Activated CD4-positive, alpha-beta T cell treated with anti-CD3 and anti-CD28 coated beads, Interleukin-2, amount 50 U/mL, for 48 hours (primary cell): ENCODE results near the gene MOV10L1.
"Not testable (repeated sequence)": the region's sequence is repeated elsewhere in the genome, so short reads cannot be mapped to it uniquely, and the experiment has no call there.

Source experiments
- DNase-seq, 2 experiments: peaks; one replicate each; pipeline ENCODE4 v3.0.0-alpha.2; 2020

The MOV10L1 gene

DNA sequence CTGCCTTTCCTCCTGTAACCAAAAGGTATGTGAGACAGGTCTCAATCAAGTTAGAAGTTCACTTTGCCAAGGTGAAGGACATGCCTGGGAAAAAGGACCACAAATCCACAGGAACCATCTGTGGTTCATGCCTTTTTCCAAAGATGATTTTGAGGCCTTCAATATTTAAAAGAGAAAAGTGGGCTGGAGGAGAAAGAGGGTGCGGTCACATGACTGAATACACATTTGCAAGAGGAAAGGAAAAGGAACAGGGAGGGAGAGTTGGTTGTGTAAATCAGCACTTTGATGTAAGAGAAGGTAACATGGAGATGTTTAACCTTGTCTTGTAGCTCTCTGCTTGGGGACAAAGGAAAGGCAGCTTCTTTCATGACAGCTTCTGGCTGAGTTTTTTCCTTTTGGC lies 21.2 kb downstream of the MOV10L1 start:
- no peak for DNase-seq

DNA sequence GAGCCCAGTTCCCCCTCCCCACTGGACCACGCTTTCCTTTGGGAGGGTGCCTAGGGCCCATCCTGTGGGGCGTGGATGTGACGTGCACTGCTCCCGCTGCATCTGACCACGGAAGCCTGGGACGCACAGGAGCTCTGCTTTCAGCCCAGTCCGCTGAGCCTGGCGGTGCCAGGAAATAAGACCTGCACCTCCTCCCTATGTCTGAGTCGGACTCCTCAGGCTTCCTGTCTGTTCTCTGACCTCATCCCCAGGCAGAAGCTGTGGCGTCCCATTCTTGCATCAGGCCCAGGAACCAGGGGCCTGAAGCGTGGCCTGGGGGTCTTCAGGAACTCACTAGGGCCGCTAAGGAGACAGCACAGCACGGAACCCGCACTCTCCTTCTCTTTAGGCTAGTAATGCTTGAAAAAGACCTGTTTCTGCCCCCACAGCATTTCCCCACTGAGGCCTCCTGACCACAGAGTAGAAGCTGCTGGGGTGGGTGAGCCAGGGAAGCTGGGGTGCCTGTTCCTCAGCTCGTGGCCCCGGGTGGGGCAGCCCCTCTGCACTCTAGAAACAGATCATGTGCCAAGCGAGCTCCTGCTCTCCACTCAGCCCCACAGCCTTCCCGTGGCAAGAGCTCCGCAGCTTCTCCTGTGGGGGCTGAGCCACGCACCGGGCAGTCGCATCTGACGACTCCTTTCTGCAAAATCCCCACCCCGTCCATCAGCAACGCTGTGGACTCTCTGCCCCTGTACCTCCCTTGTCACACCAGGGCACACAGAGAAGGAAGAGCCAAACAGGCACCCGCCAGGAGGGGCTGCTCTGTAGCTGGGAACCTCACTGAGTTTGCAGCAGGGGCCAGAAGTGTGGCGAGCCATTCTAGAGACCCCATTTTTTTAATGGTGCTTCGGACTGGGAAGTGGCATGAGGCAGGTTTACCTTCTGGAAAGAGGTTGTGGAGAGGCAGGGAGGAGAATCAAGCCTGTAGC lies 22.6 kb downstream of the MOV10L1 start:
- DNase-seq = peak; percentile 15 to 28

DNA sequence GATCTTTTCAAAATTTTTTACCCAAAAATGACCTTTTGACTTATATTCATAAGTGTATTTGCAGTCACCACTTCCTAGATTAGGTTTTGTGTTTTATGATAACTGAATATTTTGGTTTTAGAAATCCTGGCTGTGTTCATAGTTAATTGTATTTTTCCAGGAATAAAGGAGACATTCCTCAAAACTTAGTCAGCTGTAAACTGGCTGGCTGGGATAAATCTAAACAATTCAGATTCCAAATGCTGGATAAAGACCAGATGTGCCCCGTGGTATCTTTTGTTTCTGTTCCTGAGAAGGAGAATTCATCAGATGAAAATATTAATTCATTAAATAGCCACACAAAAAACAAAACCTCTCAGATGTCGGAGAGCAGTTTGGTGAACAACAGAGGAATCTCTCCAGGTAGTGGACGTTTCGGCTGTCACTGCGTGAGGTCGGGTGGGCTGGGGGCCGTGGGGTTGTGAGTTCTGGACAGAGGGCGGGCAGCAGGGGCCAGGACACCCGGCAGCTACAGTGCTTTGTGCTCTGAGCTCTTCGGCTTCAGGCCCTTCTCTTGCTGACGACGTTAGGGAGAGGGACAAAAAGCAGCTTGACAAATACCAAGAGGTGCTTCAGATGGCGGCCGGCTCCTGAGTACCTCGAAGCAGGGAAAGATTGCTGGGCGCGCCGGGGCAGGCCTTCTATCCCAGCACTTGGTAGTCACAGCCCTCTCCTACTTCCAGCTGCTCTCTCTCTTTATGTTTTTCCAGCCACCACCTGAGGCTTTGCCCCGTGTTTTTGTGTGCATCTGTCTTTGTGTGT lies 24.6 kb downstream of the MOV10L1 start:
- DNase-seq = no peak

DNA sequence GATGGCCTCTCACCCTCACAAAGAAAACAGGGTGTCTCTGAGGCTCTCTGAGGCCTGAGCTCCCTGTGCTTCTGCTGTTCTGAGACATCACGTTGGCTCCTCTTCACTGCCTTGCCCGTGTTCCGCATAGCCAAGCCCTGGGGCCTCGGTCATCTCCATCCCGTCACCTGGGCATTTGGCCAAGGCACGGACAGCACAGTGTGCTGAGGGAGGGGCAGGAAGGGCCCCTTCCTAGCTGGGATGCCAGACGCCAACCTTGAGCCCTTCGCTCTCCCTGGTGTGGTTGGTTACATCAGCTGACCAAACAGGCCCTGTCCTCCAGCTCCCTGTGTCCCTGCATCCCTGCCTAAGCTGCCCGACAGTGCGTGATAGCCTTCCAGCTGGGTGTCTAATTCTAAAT lies 25.9 kb downstream of the MOV10L1 start:
- DNase-seq = no peak

DNA sequence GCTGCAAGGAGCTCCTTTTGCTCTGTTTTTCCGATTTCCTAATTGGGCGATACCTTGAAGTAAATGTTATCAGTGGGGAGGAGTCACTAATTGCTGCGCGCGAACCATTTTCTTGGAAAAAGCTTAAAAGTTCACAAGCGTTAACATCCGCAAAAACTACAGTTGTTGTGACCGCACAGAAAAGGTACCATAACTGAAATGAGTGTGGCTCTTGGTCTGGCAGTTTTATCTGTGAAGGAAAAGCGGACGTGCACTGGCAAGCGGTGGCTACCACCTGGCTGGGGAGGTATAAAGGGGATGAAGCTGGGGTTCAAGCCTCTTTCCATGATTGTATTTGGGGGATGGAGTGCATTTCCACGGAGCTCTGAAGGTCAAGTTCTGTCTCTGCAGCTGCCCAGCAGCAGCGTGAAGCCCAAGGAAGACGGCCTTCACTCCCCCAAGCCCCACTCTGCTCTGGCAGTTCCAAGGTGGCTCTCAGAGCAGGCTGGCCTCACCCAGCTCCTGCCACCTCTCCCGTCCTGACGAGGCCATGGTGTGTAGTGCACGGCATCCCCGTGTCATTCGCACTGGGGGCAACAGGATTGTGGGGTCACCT lies 27.5 kb downstream of the MOV10L1 start:
- no peak for DNase-seq

DNA sequence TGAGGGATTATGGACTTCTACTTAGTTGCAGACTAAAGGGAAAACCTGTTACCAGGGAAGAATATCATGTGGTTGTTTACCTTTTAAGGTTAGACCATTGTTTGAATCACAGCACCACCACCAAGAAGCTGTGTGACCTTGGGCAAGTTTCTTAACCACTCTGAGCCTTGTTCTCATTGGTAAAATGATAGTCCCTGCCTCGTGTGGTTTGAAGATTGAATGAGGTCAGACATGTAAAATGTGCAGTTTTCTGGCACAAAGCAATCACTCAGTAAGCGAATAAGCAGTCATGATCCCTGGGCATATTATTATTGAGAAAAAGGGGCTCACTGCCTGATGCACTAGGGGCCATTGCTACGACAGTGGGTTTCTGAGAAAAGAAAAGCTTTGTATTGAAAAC lies 28.3 kb downstream of the MOV10L1 start:
- no peak for DNase-seq

DNA sequence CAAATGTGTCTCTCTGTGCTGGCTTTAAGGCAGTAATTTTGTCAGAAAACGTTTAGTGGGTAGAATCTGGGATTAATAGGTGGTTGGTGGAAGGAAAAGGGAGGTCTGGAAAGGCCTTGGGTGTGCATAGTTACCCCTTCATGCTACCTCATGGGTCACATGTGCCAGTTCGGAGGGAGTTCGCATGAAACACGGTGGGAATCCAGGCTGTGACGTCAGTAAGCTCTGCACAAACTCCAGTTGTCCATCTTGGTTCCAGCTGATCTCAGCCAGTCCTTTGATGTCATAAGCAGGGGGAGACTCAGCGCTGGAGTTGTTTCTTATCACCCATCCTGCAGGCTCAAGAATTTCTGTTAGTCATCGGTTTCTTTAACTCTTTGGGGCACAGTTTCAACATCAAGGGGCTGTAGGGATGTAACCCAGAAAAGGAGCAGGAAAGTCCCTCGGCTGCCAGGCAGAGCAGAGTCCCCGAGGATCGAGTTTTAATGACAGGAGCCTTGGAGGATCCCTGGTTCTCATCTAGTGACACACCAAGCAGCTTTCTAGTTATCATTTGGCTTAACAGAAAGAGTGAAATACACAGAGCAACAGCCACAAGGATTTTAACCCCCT lies 28.9 kb downstream of the MOV10L1 start:
- DNase-seq = no peak

DNA sequence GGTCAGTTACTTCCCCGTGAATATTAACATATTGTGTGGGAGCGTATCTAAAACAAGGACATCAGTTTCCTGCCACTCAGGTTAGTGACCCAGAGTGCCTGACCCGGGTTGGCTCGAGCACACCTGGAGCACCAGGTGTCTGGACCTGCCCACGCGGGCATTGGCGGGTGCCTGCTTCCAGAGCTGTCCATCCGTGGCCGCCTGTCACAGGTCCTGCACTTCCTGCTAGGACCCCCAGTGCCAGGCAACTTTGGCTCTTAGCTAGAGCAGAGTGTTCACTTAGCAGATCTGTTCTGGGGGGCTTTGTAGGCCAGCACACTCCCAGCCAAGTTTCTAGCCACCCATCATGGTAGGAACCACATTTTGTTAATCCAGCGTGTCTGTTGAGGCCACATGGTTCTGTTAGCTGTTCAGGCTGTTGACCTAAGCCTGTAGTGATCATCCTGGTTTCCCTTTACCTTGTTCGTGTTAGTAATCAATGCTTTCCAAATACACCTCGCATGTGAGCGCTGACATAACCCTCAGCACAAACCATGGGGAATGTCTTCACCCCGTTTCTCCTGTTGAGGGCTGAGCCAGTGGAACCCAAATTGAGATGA lies 29.5 kb downstream of the MOV10L1 start:
- DNase-seq = no peak

DNA sequence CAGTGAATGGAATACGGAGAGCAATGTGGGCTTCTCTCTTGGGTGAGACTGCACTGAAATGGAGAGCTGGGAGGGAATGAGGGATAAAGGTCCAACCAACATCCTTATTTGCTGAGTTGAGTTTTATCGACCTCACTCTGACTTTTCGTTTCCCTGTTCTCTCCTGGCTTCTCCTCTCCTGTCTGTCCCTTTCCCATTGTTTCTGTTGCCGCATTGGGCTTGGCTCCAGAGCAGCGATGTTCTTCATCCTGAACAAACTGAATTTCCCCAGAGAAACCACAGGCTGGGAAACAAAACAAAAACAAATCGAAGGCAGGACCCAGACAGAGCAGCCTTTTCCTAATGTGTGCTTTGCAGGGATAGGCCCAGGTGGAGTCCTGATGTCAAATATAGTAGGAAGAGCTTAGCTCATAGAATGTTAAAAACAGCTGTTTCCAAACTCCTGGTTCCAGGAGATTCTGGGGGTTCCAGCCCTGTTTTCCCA lies 30.0 kb downstream of the MOV10L1 start:
- DNase-seq = no peak

DNA sequence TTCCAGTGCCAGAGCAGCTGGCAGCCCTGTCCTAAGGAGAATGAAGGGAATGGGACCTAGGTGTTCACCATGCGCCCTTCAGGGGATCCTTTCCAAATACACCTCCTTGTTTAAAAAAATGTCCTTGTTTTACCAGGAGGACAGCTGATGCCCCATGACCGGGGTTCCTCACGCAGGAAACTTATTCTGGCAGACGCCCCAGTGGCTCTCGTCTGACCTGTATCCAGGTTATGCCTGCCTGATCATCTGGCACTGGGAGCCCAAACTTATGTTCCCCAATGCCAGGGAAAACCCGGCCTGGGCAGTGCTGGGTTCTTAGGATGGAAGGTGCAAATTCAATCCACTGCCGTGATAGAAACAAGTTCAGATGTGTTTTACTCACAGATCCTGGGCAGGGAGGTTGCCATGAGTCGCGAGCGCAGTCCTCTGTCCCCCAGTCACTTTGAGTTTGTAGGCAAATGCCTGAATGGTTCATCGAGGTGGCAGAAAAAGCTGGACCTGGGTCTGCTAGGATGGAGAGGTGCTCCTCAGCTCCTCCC lies 31.5 kb downstream of the MOV10L1 start:
- no peak for DNase-seq

DNA sequence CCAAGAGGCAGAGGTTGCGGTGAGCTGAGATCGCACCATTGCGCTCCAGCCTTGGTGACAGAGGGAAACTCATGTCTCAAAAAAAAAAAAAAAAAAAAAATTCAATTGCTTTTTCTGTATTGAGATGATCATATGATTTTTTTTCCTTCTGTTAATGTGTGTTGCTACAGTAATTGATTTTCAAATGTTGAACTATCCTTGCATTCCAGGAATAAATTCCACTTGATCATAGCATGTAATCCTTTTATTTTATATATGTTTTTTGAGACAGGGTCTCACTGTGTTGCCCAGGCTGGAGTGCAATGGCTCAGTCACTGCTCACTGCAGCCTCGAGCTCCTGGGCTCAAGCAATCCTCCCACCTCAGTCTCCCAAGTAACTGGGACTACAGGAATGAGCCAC lies 33.3 kb downstream of the MOV10L1 start:
- no peak for DNase-seq

DNA sequence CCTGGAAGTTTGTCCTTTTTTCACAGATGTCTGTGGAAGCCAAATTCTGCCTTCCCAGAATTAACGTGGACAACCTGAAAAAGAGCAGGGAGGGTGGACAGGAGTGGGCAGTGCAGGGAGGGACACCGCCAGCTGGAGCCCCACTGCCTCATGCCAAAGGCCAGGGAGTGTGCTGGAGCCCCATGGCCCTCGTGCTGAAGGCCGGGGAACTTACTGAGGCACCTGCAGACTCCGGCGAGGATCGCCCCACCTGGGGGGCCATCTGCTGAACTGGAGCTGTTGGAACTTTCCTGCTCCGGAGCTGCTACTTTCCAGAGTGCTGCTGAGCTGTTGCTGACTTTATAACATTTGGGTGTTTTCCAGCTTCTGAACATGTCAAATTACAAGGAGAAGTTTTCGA lies 35.2 kb downstream of the MOV10L1 start:
- no peak for DNase-seq

DNA sequence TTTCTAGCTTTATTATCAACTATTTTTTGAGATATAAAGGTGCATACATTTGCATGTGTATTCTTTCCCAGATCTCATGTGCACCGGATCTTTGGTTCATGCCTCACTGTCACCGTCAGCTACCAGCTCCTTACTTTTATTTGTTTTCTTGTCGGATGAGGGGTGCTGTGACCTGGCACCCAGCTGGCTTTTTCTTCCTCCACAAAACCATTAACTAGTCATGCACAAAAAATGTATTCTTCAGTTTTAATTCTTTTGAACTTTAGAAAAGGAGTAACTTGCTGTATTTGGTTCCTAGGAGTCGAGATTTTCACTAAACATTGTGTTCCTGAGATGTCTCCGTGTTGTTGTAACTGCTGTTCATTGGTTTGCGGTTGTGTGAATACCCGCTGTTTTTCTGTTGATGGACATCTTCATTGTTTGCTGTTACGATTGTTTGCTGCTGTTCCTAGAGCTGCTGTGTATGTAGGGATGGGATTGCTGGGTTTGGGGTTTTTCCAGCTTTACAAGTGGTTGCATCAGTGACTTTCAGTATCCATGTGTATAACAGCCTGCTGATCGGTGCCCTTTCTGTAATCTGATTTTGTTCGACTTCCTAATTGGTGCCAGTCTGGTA lies 39.4 kb downstream of the MOV10L1 start:
- no peak for DNase-seq

DNA sequence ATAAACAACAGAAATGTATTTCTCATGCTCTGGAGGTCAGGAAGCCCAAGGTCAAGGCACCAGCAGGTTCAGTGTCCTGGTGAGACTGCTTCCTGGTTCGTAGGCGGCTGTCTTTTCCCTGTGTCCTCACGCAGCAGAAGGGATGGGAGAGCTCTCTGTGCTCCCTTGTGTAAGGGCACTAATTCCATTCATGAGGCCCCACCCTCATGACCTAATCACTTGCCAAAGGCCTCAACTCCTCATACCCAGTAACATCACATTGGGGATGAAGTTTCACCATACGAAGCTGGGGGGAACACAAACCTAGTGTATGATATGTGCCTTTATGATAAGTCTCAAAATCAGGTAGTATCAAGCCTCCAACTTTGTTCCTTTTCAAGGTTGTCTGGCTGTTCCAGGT lies 42.1 kb downstream of the MOV10L1 start:
- DNase-seq = no peak

DNA sequence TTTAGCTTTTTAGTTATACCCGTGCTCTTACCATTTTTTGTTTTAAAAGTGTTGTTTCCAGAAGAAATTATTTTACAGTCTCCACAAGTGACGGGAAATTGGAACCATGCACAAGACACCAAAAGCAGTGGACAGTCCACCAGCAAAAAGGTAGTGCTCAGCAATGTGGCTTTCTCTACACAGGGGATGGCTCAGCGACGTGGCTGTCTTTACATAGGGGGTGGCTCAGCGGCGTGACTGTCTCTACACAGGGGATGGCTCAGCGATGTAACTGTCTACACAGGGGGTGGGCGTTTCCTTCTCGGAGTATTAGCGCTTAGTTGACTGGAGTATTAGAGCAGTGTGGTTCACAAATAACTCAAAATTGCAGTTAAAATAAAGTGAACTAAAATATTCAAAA lies 44.7 kb downstream of the MOV10L1 start:
- DNase-seq = no peak

DNA sequence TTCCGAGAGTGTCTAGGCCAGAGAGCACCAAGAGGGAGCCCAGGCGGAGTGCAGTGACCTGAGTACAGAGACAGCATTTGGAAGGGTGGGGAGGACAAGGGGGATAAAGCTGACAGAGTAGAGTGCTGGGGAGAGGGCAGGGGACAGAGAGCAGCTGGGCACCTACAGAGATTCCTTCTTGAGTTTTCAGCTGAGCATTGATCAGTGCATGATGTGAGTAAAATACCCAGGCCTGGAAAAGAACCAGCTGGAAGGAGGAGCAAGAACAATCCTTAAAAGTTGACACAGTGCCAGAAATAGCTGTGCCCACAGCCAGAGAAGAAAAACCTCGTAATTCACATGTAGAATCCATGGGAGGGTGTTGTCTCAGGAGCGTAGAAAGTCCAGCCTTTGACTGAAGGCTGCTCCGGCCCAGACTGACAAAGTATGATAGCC lies 46.8 kb downstream of the MOV10L1 start:
- no peak for DNase-seq

DNA sequence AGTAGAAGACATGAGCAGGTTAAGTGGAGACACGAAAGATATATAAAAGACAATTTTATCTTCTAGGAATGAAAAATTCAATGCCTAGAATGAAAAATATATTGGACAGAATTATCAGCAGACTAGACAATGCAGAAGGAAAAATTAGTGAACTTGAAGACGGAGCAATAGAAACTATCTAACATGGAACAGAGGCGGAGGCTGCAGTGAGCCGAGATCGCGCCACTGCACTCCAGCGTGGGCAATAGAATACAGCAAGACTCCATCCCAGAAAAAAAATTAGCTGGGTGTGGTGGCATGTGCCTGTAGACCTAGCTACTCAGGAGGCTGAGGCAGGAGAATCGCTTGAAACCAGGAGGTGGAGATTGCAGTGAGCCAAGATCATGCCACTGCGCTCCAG lies 47.5 kb downstream of the MOV10L1 start:
- DNase-seq = not testable (repeated sequence)

DNA sequence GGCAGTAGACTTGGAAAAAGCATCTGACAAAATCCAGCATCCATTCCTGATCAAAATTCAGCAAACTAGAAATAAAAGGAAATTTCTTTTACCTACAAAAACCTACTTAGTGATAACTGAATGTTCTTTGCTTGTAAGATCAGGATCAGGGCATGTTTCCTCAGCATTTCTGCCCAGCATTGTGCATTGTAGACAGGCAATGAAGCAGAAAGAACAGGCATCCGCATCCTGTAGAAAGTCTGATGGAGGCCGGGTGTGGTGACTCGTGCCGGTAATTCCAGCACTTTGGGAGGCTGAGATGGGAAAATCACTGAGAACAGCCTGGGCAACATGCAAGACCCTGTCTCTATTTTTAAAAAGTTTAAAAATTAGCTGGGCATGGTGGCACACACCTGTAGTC lies 48.2 kb downstream of the MOV10L1 start:
- no peak for DNase-seq

DNA sequence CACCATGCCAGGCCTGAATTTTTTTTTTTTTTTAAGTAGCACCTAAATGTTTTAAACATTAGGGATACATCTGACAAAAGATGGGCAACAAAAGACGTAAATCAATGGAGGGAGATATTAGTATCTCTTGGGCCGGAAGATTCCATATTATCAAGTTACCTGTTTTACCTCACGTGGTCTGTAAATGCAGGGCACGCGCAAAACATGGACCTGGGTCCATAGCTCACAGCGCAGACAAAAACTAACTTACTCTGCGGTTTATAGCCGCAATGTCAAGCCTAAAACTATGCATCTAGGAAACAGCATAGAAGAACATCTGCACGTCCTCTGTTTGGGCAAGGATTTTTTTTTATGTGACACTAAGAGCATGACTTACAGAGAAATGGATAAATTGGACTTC lies 49.2 kb downstream of the MOV10L1 start:
- DNase-seq = no peak

DNA sequence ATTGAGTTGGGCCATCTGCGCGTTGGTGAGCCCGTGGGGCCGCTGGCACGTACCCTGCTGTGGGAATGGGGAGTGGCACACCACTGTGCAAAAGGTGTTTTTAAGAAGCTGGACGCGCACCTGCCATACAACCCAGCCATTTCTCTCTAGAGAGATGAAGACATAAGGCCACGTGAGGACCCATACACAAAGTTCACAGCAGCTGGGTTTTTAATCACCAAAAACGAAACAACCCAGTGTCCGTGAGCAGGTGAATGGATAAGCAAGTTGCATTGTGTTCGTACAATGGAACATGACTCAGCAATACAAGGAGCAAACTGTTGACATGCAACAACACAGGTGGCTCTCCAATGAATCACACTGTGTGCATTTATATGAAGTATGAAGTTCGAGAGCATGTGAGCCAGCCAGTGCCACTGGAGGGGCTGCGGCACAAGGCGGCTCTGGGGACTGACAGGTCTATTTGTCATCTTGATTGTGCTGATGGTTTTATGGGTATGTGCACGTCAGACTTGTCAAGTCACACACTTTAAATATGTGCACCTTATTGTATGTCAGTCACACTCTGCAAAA lies 50.1 kb downstream of the MOV10L1 start:
- no peak for DNase-seq

DNA sequence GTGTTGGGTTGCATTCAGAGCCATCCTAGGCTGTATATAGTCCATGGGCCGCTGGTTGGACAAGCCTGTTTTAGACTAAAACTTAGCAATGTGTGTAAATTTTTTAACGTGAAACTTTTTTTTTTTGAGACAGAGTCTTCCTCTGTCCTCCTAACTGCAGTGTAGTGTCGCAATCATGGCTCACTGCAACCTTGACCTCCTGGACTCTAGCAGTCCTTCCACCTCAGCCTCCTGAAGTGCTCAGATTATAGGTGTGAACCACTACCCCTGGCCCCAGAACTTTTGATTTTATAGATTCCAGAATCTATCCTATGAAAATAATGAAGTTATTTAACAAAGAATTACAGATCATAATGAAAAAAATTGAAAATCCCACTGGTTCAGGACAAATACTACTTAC lies 50.8 kb downstream of the MOV10L1 start:
- DNase-seq = no peak
